H1 (cell line): ENCODE results near the gene LRRC8D. TPM values are rescaled to one million over a fixed set of nuclear protein-coding genes. Genes with fewer than 3 reads are reported as not detected.
A peak's percentile ranks its signal among the peaks of the same experiment; 100 is the strongest.

Experiments
- CTCF ChIA-PET: fragments of 300-600 bp; sonication (Branson Sonifier 250); formaldehyde crosslinking; loops from one replicate; lab custom pipeline; 2021; ENCODE audit not compliant: partially characterized antibody; lab: Charles Lee
- POLR2A ChIA-PET: fragments of 300-600 bp; sonication (Branson Sonifier 250); formaldehyde crosslinking; loops from one replicate; lab custom pipeline; 2021; ENCODE audit warnings: inconsistent platforms; ENCODE audit not compliant: partially characterized antibody; lab: Charles Lee
- DNase-seq, 2 experiments: peaks; one replicate each; pipeline versions ENCODE4 v3.0.0 to v3.0.0-alpha.2; 2010 to 2022; ENCODE audit warnings: low spot score in 2 of 2, low read depth in 1 of 2, mixed read lengths in 1 of 2
- FAIRE-seq: peaks from 2 replicates; lab custom pipeline; 2011; peaks lifted over from hg19 to GRCh38; lab: Jason Lieb, UNC
- H2AFZ ChIP-seq: 2 replicates; pipeline ENCODE4 v1.8.1; 2012; ENCODE audit warnings: low read length, inconsistent platforms
- H2AK5ac ChIP-seq: 2 replicates; pipeline ENCODE4 v1.6.1; 2013; ENCODE audit warnings: low read depth, low read length
- H2BK120ac ChIP-seq: replicated peaks from 2 replicates; pipeline ENCODE3; 2013; ENCODE audit warnings: low read depth, low read length, inconsistent platforms
- H2BK12ac ChIP-seq: 2 replicates; pipeline ENCODE4 v1.6.1; 2013; ENCODE audit warnings: low read depth, low read length
- H2BK15ac ChIP-seq: 2 replicates; pipeline ENCODE4 v1.6.1; 2013; ENCODE audit warnings: low read length
- H2BK20ac ChIP-seq: 2 replicates; pipeline ENCODE4 v1.6.1; 2013; ENCODE audit warnings: low read length
- H2BK5ac ChIP-seq: 2 replicates; pipeline ENCODE4 v1.6.1; 2013; ENCODE audit warnings: low read depth, low read length
- H3K14ac ChIP-seq: 2 replicates; pipeline ENCODE4 v1.6.1; 2013; ENCODE audit warnings: inconsistent platforms; ENCODE audit not compliant: insufficient read length
- H3K18ac ChIP-seq: 2 replicates; pipeline ENCODE4 v1.6.1; 2013; ENCODE audit warnings: low read length; ENCODE audit errors: extremely low read depth
- H3K23ac ChIP-seq: 2 replicates; pipeline ENCODE4 v1.6.1; 2013; ENCODE audit warnings: inconsistent platforms; ENCODE audit not compliant: insufficient read length
- H3K23me2 ChIP-seq: 2 replicates; pipeline ENCODE4 v1.6.1; 2013; ENCODE audit warnings: low read depth, low read length
- H3K27ac ChIP-seq: 2 replicates; pipeline ENCODE4 v1.6.1; 2011; ENCODE audit warnings: low read depth, low read length, inconsistent platforms
- H3K27me3 ChIP-seq, 4 experiments: replicated peaks in 1 of 4; 1 replicate in 1 of 4; 2 replicates in 3 of 4; pipeline versions ENCODE4 v1.6.1 to v1.8.1; 2011 to 2013; ENCODE audit warnings: low read length in 3 of 4, mild to moderate bottlenecking in 3 of 4, inconsistent platforms in 2 of 4, mixed read lengths in 2 of 4, moderate library complexity in 1 of 4; ENCODE audit not compliant: control insufficient read depth in 3 of 4, insufficient read depth in 3 of 4; ENCODE audit errors: extremely low read depth in 1 of 4
- H3K36me3 ChIP-seq, 4 experiments: 2 replicates each; pipeline versions ENCODE4 v1.6.1 to v1.8.1; 2011 to 2013; ENCODE audit warnings: mild to moderate bottlenecking in 4 of 4, low read length in 3 of 4, moderate library complexity in 2 of 4, control low read depth in 1 of 4, inconsistent platforms in 1 of 4; ENCODE audit not compliant: insufficient read depth in 4 of 4, control insufficient read depth in 2 of 4
- H3K4ac ChIP-seq: replicated peaks from 2 replicates; pipeline ENCODE3; 2013; ENCODE audit warnings: low read length, low read depth, mixed read lengths, inconsistent platforms; ENCODE audit not compliant: insufficient read length
- H3K4me1 ChIP-seq, 4 experiments: replicated peaks in 1 of 4; 1 replicate in 1 of 4; 2 replicates in 3 of 4; pipeline versions ENCODE4 v1.6.1 to v1.8.1; 2011 to 2013; ENCODE audit warnings: low read length in 3 of 4, inconsistent platforms in 2 of 4, mixed read lengths in 1 of 4; ENCODE audit not compliant: insufficient read depth in 4 of 4, control insufficient read depth in 3 of 4
- H3K4me2 ChIP-seq, 2 experiments: 2 replicates each; pipeline versions ENCODE4 v1.6.1 to v1.8.1; 2011 to 2013; ENCODE audit warnings: low read depth in 2 of 2, low read length in 2 of 2, control low read depth in 1 of 2, inconsistent platforms in 1 of 2, mild to moderate bottlenecking in 1 of 2; ENCODE audit not compliant: insufficient read depth in 1 of 2
- H3K4me3 ChIP-seq, 4 experiments: fragments of 200-600, 300-600 bp in 1 of 4; sonication (generic), shearing (Covaris generic), sonication (Bioruptor Twin) in 1 of 4; 2 replicates each; pipeline versions ENCODE4 v1.5.1 to v1.8.1; 2011 to 2016; ENCODE audit warnings: low read length in 4 of 4, low read depth in 3 of 4, control low read depth in 2 of 4, inconsistent platforms in 2 of 4, mild to moderate bottlenecking in 2 of 4, mixed read lengths in 1 of 4, moderate library complexity in 1 of 4; ENCODE audit not compliant: insufficient read depth in 2 of 4; ENCODE audit errors: extremely low read depth in 1 of 4
- H3K56ac ChIP-seq: replicated peaks from 2 replicates; pipeline ENCODE3; 2013; ENCODE audit warnings: low read depth, mild to moderate bottlenecking, mixed read lengths, low read length, inconsistent platforms; ENCODE audit not compliant: insufficient read length
- H3K79me1 ChIP-seq: 2 replicates; pipeline ENCODE4 v1.6.1; 2013; ENCODE audit warnings: low read depth, low read length, control low read depth
- H3K79me2 ChIP-seq, 2 experiments: 2 replicates each; pipeline versions ENCODE4 v1.6.1 to v1.8.1; 2012 to 2013; ENCODE audit warnings: low read length in 2 of 2, mild to moderate bottlenecking in 2 of 2, inconsistent platforms in 1 of 2; ENCODE audit not compliant: insufficient read depth in 2 of 2, control insufficient read depth in 1 of 2
- H3K9ac ChIP-seq, 4 experiments: replicated peaks in 1 of 4; 1 replicate in 1 of 4; 2 replicates in 3 of 4; pipeline versions ENCODE4 v1.6.1 to v1.8.1; 2011 to 2013; ENCODE audit warnings: low read depth in 3 of 4, low read length in 3 of 4, control low read depth in 2 of 4, mild to moderate bottlenecking in 2 of 4, moderate library complexity in 2 of 4, inconsistent platforms in 1 of 4; ENCODE audit errors: extremely low read depth in 1 of 4
- H3K9me3 ChIP-seq, 2 experiments: 2 replicates each; pipeline versions ENCODE4 v1.6.1 to v1.8.1; 2012 to 2013; ENCODE audit warnings: mild to moderate bottlenecking in 2 of 2, moderate library complexity in 2 of 2, control low read depth in 1 of 2, inconsistent platforms in 1 of 2, low read depth in 1 of 2, low read length in 1 of 2, mixed read lengths in 1 of 2; ENCODE audit not compliant: insufficient read depth in 2 of 2
- H4K20me1 ChIP-seq, 2 experiments: replicated peaks in 1 of 2; 2 replicates each; pipeline versions ENCODE3 to v1.8.1; 2011 to 2013; ENCODE audit warnings: inconsistent platforms in 2 of 2, low read length in 2 of 2, mild to moderate bottlenecking in 1 of 2; ENCODE audit not compliant: insufficient read depth in 2 of 2, control insufficient read depth in 1 of 2
- H4K5ac ChIP-seq: 2 replicates; pipeline ENCODE4 v1.6.1; 2013; ENCODE audit warnings: low read length, low read depth, mixed read lengths, inconsistent platforms; ENCODE audit not compliant: insufficient read length
- H4K8ac ChIP-seq: 2 replicates; pipeline ENCODE4 v1.8.0; 2013; ENCODE audit warnings: mild to moderate bottlenecking, moderate library complexity, low read length, inconsistent platforms; ENCODE audit not compliant: insufficient read depth; ENCODE audit errors: extremely low read depth
- H4K91ac ChIP-seq: replicated peaks from 2 replicates; pipeline ENCODE3; 2013; ENCODE audit warnings: low read length, mixed read lengths, inconsistent platforms; ENCODE audit not compliant: insufficient read length
- ASH2L ChIP-seq: fragments of 200-600, 300-600 bp; sonication (generic); IDR thresholded peaks from one replicate; pipeline ENCODE4 v1.7.1; 2017; ENCODE audit warnings: low read length
- CBX5 ChIP-seq: fragments of 300-800, 300-1000 bp; sonication (generic); IDR thresholded peaks from 2 replicates; pipeline ENCODE4 v1.7.1; 2016; ENCODE audit warnings: antibody characterized with exemption, low read length, low read depth
- JUN ChIP-seq: IDR thresholded peaks from 2 replicates; pipeline ENCODE4 v1.6.1; 2011; ENCODE audit warnings: low read depth, mild to moderate bottlenecking, improper control_type of control experiment, low read length
- JUND ChIP-seq: IDR thresholded peaks from 2 replicates; pipeline ENCODE4 v1.6.1; 2011; ENCODE audit warnings: mild to moderate bottlenecking, improper control_type of control experiment, low read length
- KDM1A ChIP-seq: fragments of 200-600, 300-600 bp; sonication (generic); IDR thresholded peaks from 2 replicates; pipeline ENCODE4 v1.7.1; 2016; ENCODE audit warnings: mild to moderate bottlenecking, low read length, borderline replicate concordance
- RAD21 ChIP-seq, 2 experiments: IDR thresholded peaks in 1 of 2; conservative IDR thresholded peaks in 1 of 2; 2 replicates each; pipeline ENCODE4 v1.6.1; 2011; ENCODE audit warnings: low read depth in 2 of 2, low read length in 2 of 2, improper control_type of control experiment in 1 of 2, inconsistent platforms in 1 of 2, mild to moderate bottlenecking in 1 of 2, moderate library complexity in 1 of 2
- RFX5 ChIP-seq: IDR thresholded peaks from 2 replicates; pipeline ENCODE4 v1.6.1; 2011; ENCODE audit warnings: low read depth, low read length, improper control_type of control experiment, borderline replicate concordance
- WGBS, 2 experiments: shearing (Covaris generic) in 1 of 2; methylation state at CpG; one replicate each; pipeline versions ENCODE4 v1.1.6 to v1.1.7; 2013 to 2015; ENCODE audit warnings: low lambda C conversion rate in 2 of 2, mixed read lengths in 2 of 2, inconsistent platforms in 1 of 2, low coverage in 1 of 2, missing lambda C conversion rate in 1 of 2; ENCODE audit not compliant: insufficient replicate concordance in 2 of 2, insufficient coverage in 1 of 2, insufficient read length in 1 of 2; ENCODE audit errors: extremely low coverage in 1 of 2, missing lambda C conversion rate in 1 of 2; 5-methylcytosine and 5-hydroxymethylcytosine counted together
- polyA plus RNA-seq, 7 experiments: library from polyadenylated mRNA; depleted of rRNA in 3 of 7; stranded (reverse) in 5 of 7; unstranded in 2 of 7; fragments of >200 nt in 5 of 7; fragments of 200-250 nt in 2 of 7; gene quantifications; 1 replicate in 5 of 7; 2 replicates in 1 of 7; 4 replicates in 1 of 7; pipeline versions ENCODE4 v1.2.1 to v1.2.3, GENCODE V29; 2011 to 2013; ENCODE audit warnings: missing spikeins in 2 of 7, mixed read lengths in 2 of 7
- total RNA-seq: library from RNA; stranded (reverse); fragmentation: NEBNext Ultra II Directional; extraction: Animal tissue kit (Norgen Biotek cat#: 25700); gene quantifications from 2 replicates; pipeline ENCODE4 v1.2.1, GENCODE V29; 2021

The LRRC8D gene
- total and polyA plus RNA-seq, 2 of the 8 experiments (the other 6 are each of a cell fraction or from before 2014, with no cell fraction given), result 42.0 to 58.5 TPM

GRCh38 chr1:89912073-89912472 is 91.2 kb downstream of the LRRC8D start:
- WGBS, 2 experiments, result 6% methylated on average over 1 of the region's 1 CpG; no CpG with 5 or more reads in 1 of the 2 experiments
- Histone ChIP-seq H4K5ac (peak overlapping the region; percentile 53), H3K27ac (peak overlapping the region; percentile 51), H3K18ac (peak overlapping the region; percentile 89; the same call in 1 of the 2 replicates), H4K8ac (no peak overlapping the region), H2AFZ (no peak overlapping the region), H3K9ac (no peak overlapping the region), H3K79me2 (peaks cover 0 to 68% of the 10 kb centered on the region in 2 experiments; a peak in 3 of 4 replicates), H2BK12ac (peak overlapping the region; percentile 99; the same call in 1 of the 2 replicates), H2BK20ac (no peak overlapping the region), H3K56ac (no peak overlapping the region), H3K9me3 (no peaks in the 10 kb centered on the region), H3K4me1 (peaks cover 12 to 21% (median 19%) of the 10 kb centered on the region in 4 experiments; a peak in 6 of 7 replicates), H3K23me2 (no peaks in the 10 kb centered on the region), H3K23ac (no peak overlapping the region), H3K4me3 (peak overlapping the region in 1 of 4 experiments; percentile 31; a peak in 1 of 8 replicates), H3K4me2 (peak overlapping the region; percentile 33 to 61; a peak in 2 of 4 replicates), H3K4ac (no peak overlapping the region), H2BK15ac (no peak overlapping the region), H2BK5ac (peak overlapping the region; percentile 96; the same call in 1 of the 2 replicates), H2AK5ac (peak overlapping the region; percentile 67; the same call in 1 of the 2 replicates), H4K20me1 (no peaks in the 10 kb centered on the region), H2BK120ac (no peak overlapping the region), H3K14ac (no peak overlapping the region), H3K27me3 (no peaks in the 10 kb centered on the region), H4K91ac (no peak overlapping the region), H3K36me3 (no peaks in the 10 kb centered on the region), H3K79me1 (no peaks in the 10 kb centered on the region; the same call in 1 of the 2 replicates)
- DNase-seq (no peak), FAIRE-seq (no peak)
- CTCF ChIA-PET, result interaction anchor here (1.3 to 1.6 kb wide), 3 partner anchors 20 to 69 kb away, joined by 3 to 7 read pairs (median 3); no protein-coding TSS in a partner anchor
- TF ChIP-seq JUN, result 0 out of 2 replicates have a peak, but pooled peaks have one; percentile 56
- no peak for TF ChIP-seq RFX5
- peak; percentile 32 for TF ChIP-seq ASH2L
- TF ChIP-seq KDM1A, result no peak
- TF ChIP-seq JUND, result 0 out of 2 replicates have a peak, but pooled peaks have one; percentile 42
- TF ChIP-seq RAD21 (IDR thresholded peaks at IDR 0.05 in 1 of 2, conservative IDR thresholded peaks at IDR 0.05 in 1 of 2; ENCODE audit: low read depth in 2 of 2, low read length in 2 of 2), result no peak
- no peak for TF ChIP-seq CBX5
- POLR2A ChIA-PET, result interaction anchor here (0.9 to 1.7 kb wide), 4 partner anchors 8 to 70 kb away, joined by 4 to 7 read pairs (median 6); no protein-coding TSS in a partner anchor
